ACC112 (cell line): Measurements from ENCODE around the gene TTLL11.

ENCODE experiments used
- H2AFZ ChIP-seq: fragments of 200-600 bp; sonication (generic); one replicate; pipeline ENCODE4 v1.6.0; 2017; ENCODE audit warnings: antibody characterized with exemption, low read length; ENCODE audit not compliant: unreplicated experiment
- H3K27ac ChIP-seq: fragments of 200-600 bp; sonication (generic); 2 replicates; pipeline ENCODE4 v1.5.1; 2014; ENCODE audit warnings: low read depth, mild to moderate bottlenecking, antibody characterized with exemption, low read length, moderate library complexity
- H3K27me3 ChIP-seq: fragments of 200-600 bp; sonication (generic); 2 replicates; pipeline ENCODE4 v1.6.1; 2014; ENCODE audit warnings: mild to moderate bottlenecking, antibody characterized with exemption, low read length, moderate library complexity, mixed read lengths; ENCODE audit not compliant: insufficient read depth
- H3K36me3 ChIP-seq: fragments of 200-600 bp; sonication (generic); 2 replicates; pipeline ENCODE4 v1.6.1; 2016; ENCODE audit warnings: mild to moderate bottlenecking, antibody characterized with exemption, low read length, moderate library complexity, mixed read lengths; ENCODE audit not compliant: insufficient read depth
- H3K4me1 ChIP-seq: fragments of 200-600 bp; sonication (generic); one replicate; pipeline ENCODE4 v1.6.1; 2016; ENCODE audit warnings: low read length, mixed read lengths; ENCODE audit not compliant: insufficient read depth, unreplicated experiment, control insufficient read depth
- H3K4me3 ChIP-seq: fragments of 200-600 bp; sonication (generic); 2 replicates; pipeline ENCODE4 v1.5.1; 2014; ENCODE audit warnings: mild to moderate bottlenecking, low read depth, low read length
- H3K79me2 ChIP-seq: fragments of 200-600 bp; sonication (generic); one replicate; pipeline ENCODE4 v1.6.0; 2016; ENCODE audit warnings: low read length; ENCODE audit not compliant: control insufficient read depth, unreplicated experiment, insufficient read depth

The TTLL11 gene

DNA sequence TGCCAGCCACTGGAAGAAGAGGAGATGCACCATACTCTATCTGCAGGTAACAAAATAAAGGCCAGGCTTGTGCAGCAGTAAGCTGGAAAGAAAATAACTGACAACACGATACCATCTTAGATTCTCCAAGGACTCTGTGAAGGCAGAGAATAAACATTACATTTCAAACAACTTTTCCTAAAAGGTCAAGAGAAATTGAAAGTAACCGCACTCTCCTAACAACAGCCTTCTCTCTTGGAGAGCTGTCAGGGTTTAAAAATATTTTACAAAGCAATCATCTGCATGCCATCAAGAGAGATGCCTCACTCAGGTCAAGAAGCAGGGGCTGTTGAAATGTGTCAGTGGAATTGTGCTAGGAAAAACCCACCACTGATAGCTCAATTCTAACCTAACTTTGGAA, 13.5 kb upstream of the TTLL11 start:
- no peak overlapping the region for H3K27ac ChIP-seq
- H2AFZ ChIP-seq = peak overlapping the region; percentile 38
- no peak overlapping the region for H3K4me3 ChIP-seq
- no peaks in the 10 kb centered on the region for H3K36me3 ChIP-seq
- H3K27me3 ChIP-seq = no peaks in the 10 kb centered on the region
- H3K4me1 ChIP-seq = no peaks in the 10 kb centered on the region
- H3K79me2 ChIP-seq = no peaks in the 10 kb centered on the region

DNA sequence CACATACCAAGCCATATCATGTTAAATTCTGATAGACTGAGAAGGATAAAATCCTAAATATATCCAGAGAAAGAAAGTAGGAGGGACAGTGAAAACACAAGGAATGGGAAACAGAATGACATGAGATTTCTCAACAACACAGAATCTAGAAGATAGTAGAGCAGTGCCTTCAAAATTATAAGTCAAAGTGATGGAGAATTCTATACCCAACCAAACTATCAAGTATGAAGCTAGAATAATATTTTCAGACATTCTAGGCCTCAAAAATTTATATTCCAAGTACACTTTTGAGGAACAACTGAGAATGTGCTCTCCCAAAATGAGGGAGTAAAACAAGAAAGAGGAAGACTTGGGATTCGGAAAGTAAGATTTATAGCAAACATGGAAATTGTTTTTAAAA, 10.9 kb upstream of the TTLL11 start:
- H2AFZ ChIP-seq = no peak overlapping the region
- no peaks in the 10 kb centered on the region for H3K27me3 ChIP-seq
- no peaks in the 10 kb centered on the region for H3K36me3 ChIP-seq
- no peaks in the 10 kb centered on the region for H3K79me2 ChIP-seq
- no peak overlapping the region for H3K4me3 ChIP-seq
- H3K4me1 ChIP-seq = no peaks in the 10 kb centered on the region
- no peak overlapping the region for H3K27ac ChIP-seq

DNA sequence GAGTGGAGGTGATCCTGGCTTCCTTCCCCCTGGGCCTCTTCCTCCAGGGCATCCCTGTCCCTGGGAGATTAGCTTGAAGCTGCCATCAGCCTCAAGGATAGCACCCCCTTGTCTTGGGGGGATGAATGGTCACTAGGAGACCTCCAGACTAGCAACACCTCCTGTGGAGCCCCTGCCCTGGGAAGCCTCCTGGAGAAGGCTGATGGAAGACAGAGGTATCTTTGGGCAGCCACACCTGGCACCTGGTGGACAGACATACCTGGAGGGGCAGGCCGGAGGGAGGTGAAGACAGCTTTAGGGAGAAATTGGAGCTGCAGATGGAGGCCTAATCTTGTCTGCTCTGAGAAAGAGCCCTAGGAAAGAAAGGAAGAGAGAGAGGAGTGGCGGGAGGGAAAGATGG, 9.0 kb upstream of the TTLL11 start:
- Histone ChIP-seq H3K27ac (no peak overlapping the region), H3K27me3 (0 out of 2 replicates have a peak, but pooled peaks cover 3% of the 10 kb centered on the region), H3K36me3 (no peaks in the 10 kb centered on the region), H3K79me2 (no peaks in the 10 kb centered on the region), H3K4me1 (no peaks in the 10 kb centered on the region), H2AFZ (no peak overlapping the region), H3K4me3 (no peak overlapping the region)

DNA sequence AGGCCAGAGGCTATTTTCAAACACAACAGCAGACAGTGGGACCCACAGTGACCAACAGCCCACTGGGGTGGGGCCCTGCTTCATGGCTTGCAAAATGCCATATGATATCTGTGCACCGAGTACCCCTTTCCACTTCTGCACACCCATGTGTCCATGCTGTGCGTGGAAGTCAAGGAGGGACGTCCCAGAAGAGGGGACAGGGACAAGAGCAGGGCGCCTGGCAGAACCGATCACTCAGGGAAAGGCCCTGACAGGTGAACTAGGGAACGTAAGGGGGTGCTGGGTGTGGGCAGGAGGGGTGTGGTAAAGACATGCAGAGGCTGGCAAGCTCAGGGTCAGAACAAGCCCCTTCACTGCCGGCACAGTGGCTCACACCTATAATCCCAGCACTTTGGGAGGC, 7.6 kb upstream of the TTLL11 start:
- H3K4me1 ChIP-seq = no peaks in the 10 kb centered on the region
- H3K36me3 ChIP-seq = no peaks in the 10 kb centered on the region
- peaks cover 12% of the 10 kb centered on the region; the same call in 1 of the 2 replicates for H3K27me3 ChIP-seq
- H3K4me3 ChIP-seq = no peak overlapping the region
- H3K79me2 ChIP-seq = no peaks in the 10 kb centered on the region
- H3K27ac ChIP-seq = no peak overlapping the region
- no peak overlapping the region for H2AFZ ChIP-seq

DNA sequence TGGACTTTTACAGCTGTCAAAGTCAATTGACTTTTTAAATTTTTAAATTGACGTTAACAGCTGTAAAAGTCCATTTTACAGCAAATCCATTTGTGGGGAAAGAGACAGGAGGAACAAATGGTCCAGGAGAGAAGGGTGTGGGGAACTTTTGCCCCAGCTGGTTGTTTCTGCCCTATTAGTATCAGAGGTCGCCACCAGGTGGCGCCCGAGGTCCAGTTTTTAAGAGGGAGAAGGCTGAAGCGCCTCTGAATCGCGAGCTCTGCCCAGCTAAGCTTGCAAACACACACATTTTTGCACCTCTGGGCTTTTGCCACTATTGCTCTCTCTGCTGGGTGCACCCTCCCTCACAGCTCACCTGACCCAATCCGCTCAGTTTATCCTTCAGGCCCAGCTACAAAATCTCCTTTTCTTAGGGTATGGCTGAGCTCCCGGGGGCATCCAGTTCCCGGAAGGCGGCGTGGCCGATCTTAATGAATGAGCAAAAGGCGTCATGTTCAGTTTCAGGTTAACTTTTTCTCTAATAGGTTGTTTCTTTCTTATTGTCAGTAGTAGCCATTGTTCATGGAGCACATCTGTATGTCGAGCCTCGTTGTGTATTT, 6.3 kb upstream of the TTLL11 start:
- Histone ChIP-seq H3K36me3 (no peaks in the 10 kb centered on the region), H2AFZ (no peak overlapping the region), H3K4me1 (peaks cover 5% of the 10 kb centered on the region), H3K27ac (no peak overlapping the region), H3K79me2 (no peaks in the 10 kb centered on the region), H3K4me3 (no peak overlapping the region), H3K27me3 (peaks cover 18% of the 10 kb centered on the region; the same call in 1 of the 2 replicates)

DNA sequence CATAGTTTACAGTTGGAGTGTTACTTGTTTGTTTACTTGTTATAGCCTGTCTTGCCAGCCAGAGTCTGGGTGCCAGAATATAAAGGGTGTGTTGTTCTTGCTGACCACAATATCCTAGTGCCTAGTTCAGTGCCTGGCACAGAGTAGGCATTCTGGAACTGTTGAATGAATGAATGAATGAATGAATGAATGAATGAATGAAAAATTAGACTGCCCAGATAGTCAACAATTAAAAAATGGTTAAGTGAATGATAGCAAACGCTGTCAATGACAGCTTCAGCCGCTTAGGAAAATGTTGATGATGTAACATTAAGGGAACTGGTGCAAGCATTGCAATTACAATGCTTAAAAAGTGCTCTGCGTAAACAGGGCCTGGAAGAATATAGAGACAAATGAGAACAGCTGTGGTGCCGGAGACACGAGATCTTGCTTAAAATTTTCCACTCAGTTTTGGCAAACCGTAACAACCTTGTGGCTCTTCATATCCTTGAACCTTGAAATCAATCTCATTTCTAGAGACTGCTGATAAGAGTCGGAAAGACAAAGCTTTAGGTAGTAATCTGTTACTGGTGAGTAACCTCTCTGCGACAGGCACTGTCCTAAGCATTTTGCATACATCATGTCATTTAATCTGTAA, 4.7 kb upstream of the TTLL11 start:
- Histone ChIP-seq H3K27ac (no peak overlapping the region), H3K4me1 (peaks cover 5% of the 10 kb centered on the region), H3K4me3 (no peak overlapping the region), H3K36me3 (no peaks in the 10 kb centered on the region), H2AFZ (no peak overlapping the region), H3K79me2 (no peaks in the 10 kb centered on the region), H3K27me3 (peaks cover 18% of the 10 kb centered on the region; the same call in 1 of the 2 replicates)

DNA sequence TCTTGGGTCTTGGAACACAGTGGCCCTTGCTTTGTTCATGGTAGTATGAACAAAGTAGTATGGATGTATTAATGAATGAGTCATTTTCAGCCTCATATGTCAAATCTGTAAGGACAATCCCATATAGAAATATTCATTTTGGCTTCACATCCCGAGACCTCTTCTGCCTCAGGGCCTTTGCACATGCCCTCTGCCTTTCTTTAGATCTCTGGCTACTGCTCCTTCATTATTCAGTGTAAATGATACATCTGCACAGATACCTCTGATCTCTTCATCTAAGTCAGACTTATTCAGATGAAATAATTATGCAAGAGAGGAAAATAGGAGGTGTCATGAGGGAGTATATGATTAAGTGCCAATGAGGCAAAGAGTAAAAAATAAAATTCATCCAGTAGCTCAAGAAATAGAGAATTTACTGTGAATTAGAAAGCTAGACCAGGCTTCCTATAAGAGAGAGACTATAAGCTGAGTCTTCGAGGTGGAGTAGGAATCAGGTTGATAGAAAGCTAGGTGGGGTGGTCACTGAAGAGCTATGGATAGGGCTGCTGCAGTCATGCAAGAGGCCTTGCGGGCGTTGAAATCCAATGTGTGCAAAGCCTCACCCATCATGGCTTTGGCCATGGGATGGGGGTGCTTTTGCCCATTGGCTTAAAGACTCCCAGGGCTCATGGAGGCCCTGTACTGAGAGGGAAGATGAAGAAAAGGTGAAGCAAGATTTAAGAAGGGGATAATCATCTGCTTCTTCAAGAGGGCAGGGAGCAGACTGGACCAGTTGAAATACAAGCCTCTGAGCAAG, 3.7 kb upstream of the TTLL11 start:
- H3K4me3 ChIP-seq = no peak overlapping the region
- H3K79me2 ChIP-seq = peaks cover 7% of the 10 kb centered on the region
- peaks cover 18% of the 10 kb centered on the region; the same call in 1 of the 2 replicates for H3K27me3 ChIP-seq
- no peak overlapping the region for H2AFZ ChIP-seq
- H3K27ac ChIP-seq = no peak overlapping the region
- H3K36me3 ChIP-seq = no peaks in the 10 kb centered on the region
- peaks cover 9% of the 10 kb centered on the region for H3K4me1 ChIP-seq

DNA sequence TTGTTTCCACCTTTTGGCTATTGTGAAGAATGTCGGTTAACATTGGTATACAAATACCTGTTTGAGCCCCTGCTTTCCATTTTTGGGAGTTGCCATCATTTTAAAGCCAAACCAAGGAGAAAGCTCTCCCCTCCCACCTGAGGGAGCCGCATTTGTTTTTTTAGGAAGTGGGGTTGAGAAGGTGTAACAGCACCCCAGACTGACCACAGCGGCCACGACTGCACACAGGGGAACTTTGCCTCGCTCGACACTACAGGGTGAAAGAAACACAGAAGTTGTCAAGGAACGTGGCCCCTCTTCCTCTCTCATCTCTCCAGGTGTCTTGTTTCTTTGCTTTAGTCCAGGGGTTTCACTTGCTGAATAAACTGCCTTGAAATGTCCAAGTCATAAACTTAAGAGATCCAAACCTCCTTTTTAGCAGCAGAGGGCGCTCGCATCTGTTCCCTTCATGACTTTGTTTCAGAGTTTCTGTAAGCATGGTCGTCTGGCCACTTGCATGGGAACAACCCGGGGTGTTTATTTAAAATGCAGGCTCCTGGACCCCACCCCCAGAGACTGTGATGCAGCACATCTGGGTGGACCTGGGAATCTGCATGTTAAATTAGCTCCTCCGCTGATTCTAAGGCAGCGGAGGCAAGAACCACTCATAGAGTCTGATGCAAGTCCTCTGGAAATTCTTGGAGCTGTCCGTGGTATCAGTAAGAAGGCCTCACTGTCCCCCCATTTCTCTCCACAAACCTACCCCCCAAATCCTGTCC, 2.1 kb upstream of the TTLL11 start:
- Histone ChIP-seq H3K27ac (no peak overlapping the region), H2AFZ (no peak overlapping the region), H3K79me2 (peaks cover 23% of the 10 kb centered on the region), H3K4me1 (peaks cover 12% of the 10 kb centered on the region), H3K27me3 (peaks cover 18% of the 10 kb centered on the region; the same call in 1 of the 2 replicates), H3K4me3 (no peak overlapping the region), H3K36me3 (no peaks in the 10 kb centered on the region)

DNA sequence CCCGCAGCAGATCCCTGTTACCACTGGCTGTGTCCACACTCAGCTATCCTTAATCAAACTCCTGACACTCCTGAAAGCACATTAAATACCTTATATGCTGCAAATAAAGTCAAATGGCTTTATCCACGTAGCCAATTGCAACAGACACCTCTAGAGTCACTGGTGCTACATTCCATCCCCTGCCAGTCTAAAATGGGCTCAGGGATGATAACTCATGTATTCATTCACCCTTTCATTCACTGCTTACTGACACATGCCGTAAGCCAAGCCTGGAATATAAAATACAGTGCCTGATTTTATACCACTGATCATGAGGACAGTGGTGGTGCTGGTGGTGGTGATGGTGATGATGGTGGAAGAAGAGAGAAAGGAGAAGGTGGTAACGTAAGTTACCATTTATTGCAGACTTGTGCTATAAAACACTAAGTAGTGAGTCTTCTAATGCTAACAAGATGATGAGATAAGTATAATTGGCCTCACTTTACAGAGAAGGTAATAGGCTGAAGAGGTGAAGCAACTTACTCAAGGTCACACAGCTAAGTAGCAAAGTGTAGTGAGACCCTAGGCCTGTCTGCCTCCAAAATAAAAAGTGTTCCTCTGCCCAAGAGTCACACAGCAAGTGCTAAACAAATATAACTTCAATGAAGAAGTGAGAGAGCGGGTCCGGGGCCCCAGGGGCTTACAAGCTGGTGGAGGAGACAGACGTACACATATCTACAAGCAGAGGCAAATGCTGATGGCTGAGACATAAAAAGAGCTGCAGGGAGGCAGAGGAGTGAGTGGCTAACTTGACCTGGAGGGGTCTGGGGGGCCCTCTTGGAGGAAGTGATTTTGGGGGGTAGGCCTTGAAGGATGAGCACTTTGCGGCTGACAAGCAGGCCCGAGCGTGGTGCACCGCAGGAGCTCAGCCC, 1.2 kb downstream of the TTLL11 start:
- Histone ChIP-seq H3K4me1 (peaks cover 12% of the 10 kb centered on the region), H3K27ac (no peak overlapping the region), H2AFZ (no peak overlapping the region), H3K4me3 (peak overlapping the region; percentile 84), H3K27me3 (peaks cover 13% of the 10 kb centered on the region; the same call in 1 of the 2 replicates), H3K79me2 (peaks cover 25% of the 10 kb centered on the region), H3K36me3 (no peaks in the 10 kb centered on the region)
